ENCODE measurements around the gene DRC3.

Gene DRC3

DNA sequence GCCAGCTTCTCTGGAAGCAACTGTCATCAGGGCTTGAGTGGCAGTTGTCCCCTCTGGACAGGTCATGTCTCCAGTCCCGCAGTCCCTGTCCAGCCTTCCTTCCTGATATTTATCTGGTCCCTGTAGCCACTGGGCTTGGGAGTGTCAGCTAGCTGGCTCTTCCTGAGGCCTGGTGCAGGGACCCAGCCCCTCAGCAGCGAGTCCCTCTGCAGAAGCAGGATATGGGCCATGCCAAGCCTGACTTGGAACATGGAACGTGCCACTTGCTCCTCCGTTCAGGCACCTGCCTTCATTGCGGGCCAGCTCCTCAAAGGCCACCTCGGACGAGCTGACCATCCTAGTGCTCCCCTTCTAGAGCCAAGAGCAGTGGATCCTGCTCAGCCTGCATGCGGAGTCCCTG is 26.3 kb downstream of the DRC3 start:
- H3K27ac ChIP-seq = no peak overlapping the region
- TF ChIP-seq ZFX (IDR thresholded peaks at IDR 0.05; ENCODE audit: borderline replicate concordance) = no peak
- TF ChIP-seq, protein P1, sequence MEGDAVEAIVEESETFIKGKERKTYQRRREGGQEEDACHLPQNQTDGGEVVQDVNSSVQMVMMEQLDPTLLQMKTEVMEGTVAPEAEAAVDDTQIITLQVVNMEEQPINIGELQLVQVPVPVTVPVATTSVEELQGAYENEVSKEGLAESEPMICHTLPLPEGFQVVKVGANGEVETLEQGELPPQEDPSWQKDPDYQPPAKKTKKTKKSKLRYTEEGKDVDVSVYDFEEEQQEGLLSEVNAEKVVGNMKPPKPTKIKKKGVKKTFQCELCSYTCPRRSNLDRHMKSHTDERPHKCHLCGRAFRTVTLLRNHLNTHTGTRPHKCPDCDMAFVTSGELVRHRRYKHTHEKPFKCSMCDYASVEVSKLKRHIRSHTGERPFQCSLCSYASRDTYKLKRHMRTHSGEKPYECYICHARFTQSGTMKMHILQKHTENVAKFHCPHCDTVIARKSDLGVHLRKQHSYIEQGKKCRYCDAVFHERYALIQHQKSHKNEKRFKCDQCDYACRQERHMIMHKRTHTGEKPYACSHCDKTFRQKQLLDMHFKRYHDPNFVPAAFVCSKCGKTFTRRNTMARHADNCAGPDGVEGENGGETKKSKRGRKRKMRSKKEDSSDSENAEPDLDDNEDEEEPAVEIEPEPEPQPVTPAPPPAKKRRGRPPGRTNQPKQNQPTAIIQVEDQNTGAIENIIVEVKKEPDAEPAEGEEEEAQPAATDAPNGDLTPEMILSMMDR (IDR thresholded peaks at IDR 0.05) = no peak

- H3K27ac ChIP-seq = no peak overlapping the region
- TF ChIP-seq, protein P1 (IDR thresholded peaks at IDR 0.05) = no peak
- no peak for TF ChIP-seq ZFX (IDR thresholded peaks at IDR 0.05; ENCODE audit: borderline replicate concordance)
Measured at GRCh38 chr17:17999364-18000029, 26.8 kb downstream of the DRC3 start.

GRCh38 chr17:18000030-18000408 is 27.4 kb downstream of the DRC3 start:
- H3K27ac ChIP-seq = no peak overlapping the region
- TF ChIP-seq, protein P1 (IDR thresholded peaks at IDR 0.05) = no peak
- no peak for TF ChIP-seq ZFX (IDR thresholded peaks at IDR 0.05; ENCODE audit: borderline replicate concordance)

- H3K27ac ChIP-seq = no peak overlapping the region
- TF ChIP-seq, protein P1 (IDR thresholded peaks at IDR 0.05) = no peak
- no peak for TF ChIP-seq ZFX (IDR thresholded peaks at IDR 0.05; ENCODE audit: borderline replicate concordance)
Measured at GRCh38 chr17:18002171-18002570, 29.5 kb downstream of the DRC3 start.

DNA sequence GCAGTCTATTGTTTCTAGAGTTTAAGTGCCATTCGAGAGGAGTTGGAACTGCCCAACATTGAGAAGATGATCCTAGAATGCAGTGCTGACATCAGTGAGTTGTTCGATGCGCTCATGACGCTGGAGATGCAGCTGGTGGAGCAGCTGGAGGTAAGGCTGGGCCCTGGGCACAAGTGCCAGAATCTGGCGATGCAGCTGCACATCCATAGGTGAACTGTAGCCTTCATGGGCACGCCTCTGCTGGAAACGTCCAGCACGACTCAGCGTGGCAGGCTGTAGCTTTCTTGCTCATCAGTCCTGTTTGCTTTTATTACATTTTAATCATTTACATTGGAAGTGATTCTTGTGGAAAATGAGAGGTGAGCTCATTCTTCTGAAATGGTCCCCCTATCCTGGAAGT is 31.7 kb downstream of the DRC3 start:
- H3K27ac ChIP-seq = no peak overlapping the region
- TF ChIP-seq, protein P1 (IDR thresholded peaks at IDR 0.05) = no peak
- no peak for TF ChIP-seq ZFX (IDR thresholded peaks at IDR 0.05; ENCODE audit: borderline replicate concordance)

GRCh38 chr17:18004884-18005305 is 32.2 kb downstream of the DRC3 start:
- no peak overlapping the region for H3K27ac ChIP-seq
- TF ChIP-seq, protein P1 (IDR thresholded peaks at IDR 0.05) = peak; percentile 10; the same call in 1 of the 2 replicates
- no peak for TF ChIP-seq ZFX (IDR thresholded peaks at IDR 0.05; ENCODE audit: borderline replicate concordance)

DNA sequence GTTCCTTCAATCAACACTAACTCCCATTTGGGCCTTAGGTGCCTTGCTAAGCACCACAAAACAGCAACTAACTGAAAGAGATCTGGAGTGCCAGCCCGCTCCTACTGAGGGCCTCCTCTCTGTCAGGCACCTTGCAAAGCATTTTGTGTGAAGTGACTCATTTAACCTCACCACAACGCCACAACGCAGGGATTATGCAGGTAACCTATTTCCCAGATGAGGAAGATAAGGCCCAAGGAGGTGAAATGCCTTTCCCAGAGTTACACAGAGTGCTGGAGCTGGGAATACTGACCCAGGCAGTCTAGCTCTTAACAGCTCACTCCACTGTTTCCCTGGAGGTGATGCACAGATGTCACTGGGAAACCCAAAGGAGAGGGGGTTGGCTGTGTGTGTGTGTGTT is 32.8 kb downstream of the DRC3 start:
- H3K27ac ChIP-seq = no peak overlapping the region
- TF ChIP-seq, protein P1 (IDR thresholded peaks at IDR 0.05) = no peak
